GM18499 (cell line): Measurements from ENCODE around the gene BDNF.

Experiments
- ATAC-seq: cut with Tn5 transposase; IDR thresholded peaks from one replicate; pipeline ENCODE4 v1.9.1; 2021; ENCODE audit warnings: moderate number of reproducible peaks; ENCODE audit not compliant: insufficient read depth, unreplicated experiment

Gene BDNF

GRCh38 chr11:27610280-27610679 is 90.0 kb downstream of the BDNF start:
- no peak for ATAC-seq

GRCh38 chr11:27608951-27609350 is 91.3 kb downstream of the BDNF start:
- ATAC-seq: no peak

- no peak for ATAC-seq
Measured at GRCh38 chr11:27605422-27605821, 94.8 kb downstream of the BDNF start.
